Liver (tissue), 9 donors: ENCODE data around the gene DGKB. TPM values are rescaled to one million over a fixed set of nuclear protein-coding genes. Genes with fewer than 3 reads are reported as not detected.

Source experiments
- DNase-seq: peaks from one replicate; pipeline ENCODE4 v3.0.0-alpha.2; 2017; ENCODE audit warnings: low spot score
- H3K27ac ChIP-seq, 2 donors: one replicate each; pipeline ENCODE4 v1.7.0; 2013; ENCODE audit warnings: inconsistent platforms in 2 of 2, low read length in 2 of 2, control low read depth in 1 of 2, low read depth in 1 of 2, mild to moderate bottlenecking in 1 of 2
- H3K27me3 ChIP-seq, 4 donors: one replicate each; pipeline versions ENCODE4 v1.6.1 to v1.7.0; 2013; ENCODE audit warnings: low read length in 3 of 4, inconsistent platforms in 1 of 4, mild to moderate bottlenecking in 1 of 4, moderate library complexity in 1 of 4; ENCODE audit not compliant: control insufficient read depth in 4 of 4, insufficient read depth in 4 of 4
- H3K36me3 ChIP-seq, 4 donors: one replicate each; pipeline versions ENCODE4 v1.6.1 to v1.7.0; 2013; ENCODE audit warnings: low read length in 3 of 4, mild to moderate bottlenecking in 3 of 4, low read depth in 1 of 4, moderate library complexity in 1 of 4; ENCODE audit not compliant: control insufficient read depth in 4 of 4, insufficient read depth in 3 of 4
- H3K4me1 ChIP-seq, 4 donors: one replicate each; pipeline versions ENCODE4 v1.6.1 to v1.7.0; 2013; ENCODE audit warnings: low read length in 3 of 4, mild to moderate bottlenecking in 3 of 4, moderate library complexity in 1 of 4; ENCODE audit not compliant: control insufficient read depth in 4 of 4, insufficient read depth in 4 of 4
- H3K4me3 ChIP-seq, 3 donors: one replicate each; pipeline versions ENCODE4 v1.6.1 to v1.7.0; 2013; ENCODE audit warnings: low read length in 3 of 3, control low read depth in 1 of 3, low read depth in 1 of 3, mild to moderate bottlenecking in 1 of 3
- H3K9ac ChIP-seq, 2 donors: one replicate each; pipeline ENCODE4 v1.7.0; 2013; ENCODE audit warnings: low read length in 2 of 2, mild to moderate bottlenecking in 2 of 2, moderate library complexity in 2 of 2, control low read depth in 1 of 2, low read depth in 1 of 2
- H3K9me3 ChIP-seq, 4 donors: one replicate each; pipeline versions ENCODE4 v1.6.1 to v1.7.0; 2013; ENCODE audit warnings: low read length in 3 of 4; ENCODE audit not compliant: control insufficient read depth in 4 of 4
- EGR1 ChIP-seq, 2 donors: IDR thresholded peaks; 2 replicates each; pipeline ENCODE4 v1.6.1; 2016 to 2018; ENCODE audit warnings: antibody characterized with exemption in 2 of 2, low read depth in 2 of 2
- FOXA1 ChIP-seq: IDR thresholded peaks from 2 replicates; pipeline ENCODE4 v1.6.1; 2016; ENCODE audit warnings: antibody characterized with exemption
- FOXA2 ChIP-seq: IDR thresholded peaks from 2 replicates; pipeline ENCODE4 v1.6.1; 2016; ENCODE audit warnings: antibody characterized with exemption
- HNF4A ChIP-seq, 2 donors: conservative IDR thresholded peaks; 2 replicates each; pipeline ENCODE4 v1.6.1; 2016; ENCODE audit warnings: antibody characterized with exemption in 2 of 2, mild to moderate bottlenecking in 2 of 2
- HNF4G ChIP-seq: IDR thresholded peaks from 2 replicates; pipeline ENCODE4 v1.6.1; 2016; ENCODE audit warnings: antibody characterized with exemption
- JUND ChIP-seq, 2 donors: IDR thresholded peaks; 2 replicates each; pipeline ENCODE4 v1.6.1; 2016; ENCODE audit warnings: antibody characterized with exemption in 2 of 2
- RAD21 ChIP-seq, 2 donors: IDR thresholded peaks; 2 replicates each; pipeline ENCODE4 v1.6.1; 2016; ENCODE audit warnings: antibody characterized with exemption in 2 of 2, mild to moderate bottlenecking in 2 of 2
- SP1 ChIP-seq: IDR thresholded peaks from 2 replicates; pipeline ENCODE4 v1.6.1; 2018; ENCODE audit warnings: antibody characterized with exemption, mild to moderate bottlenecking
- TAF1 ChIP-seq: conservative IDR thresholded peaks from 2 replicates; pipeline ENCODE4 v1.6.1; 2016; ENCODE audit warnings: antibody characterized with exemption, mild to moderate bottlenecking
- WGBS: extraction: QIAGEN DNeasy Blood & Tissue Kit; methylation state at CpG from one replicate; pipeline ENCODE4 v1.1.7; 2013; 5-methylcytosine and 5-hydroxymethylcytosine counted together
- polyA plus RNA-seq, 2 donors: library from polyadenylated mRNA; stranded (reverse) in 1 of 2; unstranded in 1 of 2; fragments of 200-250 nt in 1 of 2; fragments of >200 nt in 1 of 2; fragmentation: Nextera tagmentation in 1 of 2; extraction: Ambion mirVana in 1 of 2; gene quantifications; one replicate each; pipeline versions ENCODE4 v1.2.1 to v1.2.3, GENCODE V29; 2013 to 2015
- total RNA-seq, 2 donors: library from RNA; depleted of rRNA; stranded (reverse); fragments of >200 nt; gene quantifications; one replicate each; pipeline ENCODE4 v1.2.3, GENCODE V29; 2014
- TF ChIP-seq, protein P1 (sequence below): fragments of 150-350 bp; IDR thresholded peaks from 2 replicates; pipeline ENCODE4 v1.5.1; 2017; ENCODE audit warnings: improper control_type of control experiment, low read depth, low read length; ENCODE audit not compliant: missing input control
- TF ChIP-seq, protein P2 (sequence below): IDR thresholded peaks from 2 replicates; pipeline ENCODE4 v1.6.1; 2016; ENCODE audit warnings: antibody characterized with exemption
- TF ChIP-seq, protein P3 (sequence below): IDR thresholded peaks from 2 replicates; pipeline ENCODE4 v1.6.1; 2016; ENCODE audit warnings: antibody characterized with exemption
- donor health status: healthy.
- donor health status: healthy.
- donor health status: healthy.
- donor health status: healthy.
- donor health status: healthy.

Gene DGKB
- total and polyA plus RNA-seq, 4 donors: 0.09 to 0.42 TPM; not detected in 2

DNA sequence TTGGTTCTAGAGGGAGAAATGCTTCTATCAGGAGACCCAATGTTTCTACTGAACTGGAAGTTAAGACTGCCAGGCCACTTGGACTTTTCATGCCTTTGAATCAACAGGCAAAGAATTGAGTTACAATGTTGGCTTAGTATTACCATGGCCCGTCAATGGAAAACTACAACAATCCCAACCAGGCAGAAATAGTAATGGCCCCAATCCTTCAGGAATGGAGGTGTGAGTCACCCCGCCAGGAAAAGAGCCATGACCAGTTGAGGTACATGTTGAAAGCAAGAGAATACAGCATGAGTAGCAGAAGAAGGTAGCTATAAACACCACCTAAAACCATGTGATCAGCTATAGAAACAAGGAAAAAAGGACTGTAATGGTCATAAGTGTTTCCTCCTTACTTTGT is 101.9 kb downstream of the DGKB start:
- H3K4me3 ChIP-seq: no peak overlapping the region
- DNase-seq: no peak
- no peak overlapping the region for H3K27ac ChIP-seq
- peaks cover 0 to 5% (median 2%) of the 10 kb centered on the region in 4 donors for H3K4me1 ChIP-seq
- TF ChIP-seq TAF1 (no peak), HNF4A (conservative IDR thresholded peaks at IDR 0.05) (no peak), EGR1 (IDR thresholded peaks at IDR 0.05; ENCODE audit: low read depth in 2 of 2) (no peak), SP1 (no peak), JUND (IDR thresholded peaks at IDR 0.05) (no peak)
- TF ChIP-seq, protein P1, sequence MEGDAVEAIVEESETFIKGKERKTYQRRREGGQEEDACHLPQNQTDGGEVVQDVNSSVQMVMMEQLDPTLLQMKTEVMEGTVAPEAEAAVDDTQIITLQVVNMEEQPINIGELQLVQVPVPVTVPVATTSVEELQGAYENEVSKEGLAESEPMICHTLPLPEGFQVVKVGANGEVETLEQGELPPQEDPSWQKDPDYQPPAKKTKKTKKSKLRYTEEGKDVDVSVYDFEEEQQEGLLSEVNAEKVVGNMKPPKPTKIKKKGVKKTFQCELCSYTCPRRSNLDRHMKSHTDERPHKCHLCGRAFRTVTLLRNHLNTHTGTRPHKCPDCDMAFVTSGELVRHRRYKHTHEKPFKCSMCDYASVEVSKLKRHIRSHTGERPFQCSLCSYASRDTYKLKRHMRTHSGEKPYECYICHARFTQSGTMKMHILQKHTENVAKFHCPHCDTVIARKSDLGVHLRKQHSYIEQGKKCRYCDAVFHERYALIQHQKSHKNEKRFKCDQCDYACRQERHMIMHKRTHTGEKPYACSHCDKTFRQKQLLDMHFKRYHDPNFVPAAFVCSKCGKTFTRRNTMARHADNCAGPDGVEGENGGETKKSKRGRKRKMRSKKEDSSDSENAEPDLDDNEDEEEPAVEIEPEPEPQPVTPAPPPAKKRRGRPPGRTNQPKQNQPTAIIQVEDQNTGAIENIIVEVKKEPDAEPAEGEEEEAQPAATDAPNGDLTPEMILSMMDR: no peak
- TF ChIP-seq, protein P2, sequence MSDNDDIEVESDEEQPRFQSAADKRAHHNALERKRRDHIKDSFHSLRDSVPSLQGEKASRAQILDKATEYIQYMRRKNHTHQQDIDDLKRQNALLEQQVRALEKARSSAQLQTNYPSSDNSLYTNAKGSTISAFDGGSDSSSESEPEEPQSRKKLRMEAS: no peak
- H3K9ac ChIP-seq: no peak overlapping the region
- no peaks in the 10 kb centered on the region for H3K27me3 ChIP-seq
- H3K36me3 ChIP-seq: no peaks in the 10 kb centered on the region
- WGBS: 96% methylated on average over 2 of the region's 2 CpGs
- no peaks in the 10 kb centered on the region for H3K9me3 ChIP-seq

DNA sequence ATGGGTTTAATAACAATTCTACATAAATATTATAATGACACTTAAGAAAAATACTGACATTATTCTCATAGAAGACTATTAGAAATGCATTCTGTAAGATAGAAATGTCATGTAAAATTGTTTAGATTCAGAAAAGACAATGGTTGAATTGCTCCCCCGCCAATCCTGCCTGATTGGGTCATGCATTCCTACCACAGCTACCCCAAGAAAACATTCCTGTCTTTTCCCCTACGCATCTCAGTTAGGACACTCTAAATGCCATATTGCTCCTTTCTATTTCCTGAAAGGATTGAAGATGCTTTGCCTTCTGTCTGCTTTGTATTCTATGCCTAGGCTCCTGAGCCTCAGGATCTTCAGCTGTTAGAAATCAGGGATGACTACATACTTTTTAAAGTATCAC is 109.4 kb downstream of the DGKB start:
- no peak for TF ChIP-seq RAD21 (IDR thresholded peaks at IDR 0.05)
- Histone ChIP-seq H3K4me3 (no peak overlapping the region), H3K9ac (no peak overlapping the region), H3K9me3 (peaks cover 0 to 2% (median 0%) of the 10 kb centered on the region in 4 donors), H3K27me3 (no peaks in the 10 kb centered on the region), H3K4me1 (no peaks in the 10 kb centered on the region), H3K27ac (no peak overlapping the region), H3K36me3 (no peaks in the 10 kb centered on the region)
- no peak for DNase-seq
- 92% methylated on average over 2 of the region's 2 CpGs for WGBS

DNA sequence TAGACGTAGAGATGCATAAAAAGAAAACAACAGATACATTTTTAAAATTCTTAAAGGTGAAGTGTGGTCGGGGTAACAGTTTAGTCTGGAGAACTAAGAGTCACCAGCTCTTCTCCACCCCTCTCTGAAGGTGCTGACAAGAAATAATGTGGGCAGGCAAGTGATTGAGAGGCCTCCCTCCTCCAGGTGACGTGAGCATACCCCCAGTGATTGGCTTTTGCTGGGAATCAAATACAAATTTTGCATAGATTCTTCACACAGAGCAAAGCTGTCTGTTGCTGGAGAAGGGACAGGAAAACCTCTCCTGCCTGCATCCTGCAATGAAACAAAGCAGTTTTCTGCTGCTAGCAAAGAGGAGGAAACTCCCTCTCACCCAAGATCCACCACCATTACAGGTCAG is 115.0 kb downstream of the DGKB start:
- no peak overlapping the region for H3K27ac ChIP-seq
- peaks cover 0 to 2% (median 0%) of the 10 kb centered on the region in 4 donors for H3K9me3 ChIP-seq
- no peak overlapping the region for H3K9ac ChIP-seq
- 77% methylated on average over 3 of the region's 3 CpGs for WGBS
- H3K36me3 ChIP-seq: no peaks in the 10 kb centered on the region
- no peaks in the 10 kb centered on the region for H3K4me1 ChIP-seq
- H3K4me3 ChIP-seq: no peak overlapping the region
- DNase-seq: no peak
- TF ChIP-seq HNF4G: no peak
- TF ChIP-seq FOXA1: no peak
- TF ChIP-seq, protein P2: no peak
- no peak for TF ChIP-seq HNF4A (conservative IDR thresholded peaks at IDR 0.05)
- no peak for TF ChIP-seq TAF1
- TF ChIP-seq FOXA2: no peak
- TF ChIP-seq, protein P3, sequence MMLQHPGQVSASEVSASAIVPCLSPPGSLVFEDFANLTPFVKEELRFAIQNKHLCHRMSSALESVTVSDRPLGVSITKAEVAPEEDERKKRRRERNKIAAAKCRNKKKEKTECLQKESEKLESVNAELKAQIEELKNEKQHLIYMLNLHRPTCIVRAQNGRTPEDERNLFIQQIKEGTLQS: no peak
- H3K27me3 ChIP-seq: no peaks in the 10 kb centered on the region
